CD14-positive monocyte (primary cell): ENCODE measurements around the gene RAET1E. TPM values are rescaled to one million over a fixed set of nuclear protein-coding genes. Genes with fewer than 3 reads are reported as not detected.

Experiments used
- DNase-seq, 3 donors: peaks; one replicate each; pipeline ENCODE4 v3.0.0-alpha.2; 2011 to 2022
- H2AFZ ChIP-seq: 2 replicates; pipeline ENCODE4 v1.6.0; 2012; ENCODE audit warnings: mild to moderate bottlenecking, low read depth, low read length, inconsistent platforms; ENCODE audit not compliant: insufficient read depth, poor library complexity, severe bottlenecking
- H3K27ac ChIP-seq, 2 donors: 1 replicate in 1 of 2; 2 replicates in 1 of 2; pipeline ENCODE4 v1.5.1; 2012 to 2013; ENCODE audit warnings: low read length in 2 of 2, control low read depth in 1 of 2, inconsistent platforms in 1 of 2, low read depth in 1 of 2, mild to moderate bottlenecking in 1 of 2
- H3K27me3 ChIP-seq, 2 donors: one replicate each; pipeline versions ENCODE4 v1.6.0 to v1.6.1; 2011 to 2013; ENCODE audit warnings: low read length in 2 of 2; ENCODE audit not compliant: control insufficient read depth in 2 of 2, insufficient read depth in 2 of 2
- H3K36me3 ChIP-seq, 2 donors: replicated peaks in 1 of 2; 1 replicate in 1 of 2; 2 replicates in 1 of 2; pipeline versions ENCODE4 v1.5.1 to v1.6.1; 2012 to 2013; ENCODE audit warnings: low read length in 2 of 2, control low read depth in 1 of 2, inconsistent platforms in 1 of 2, mild to moderate bottlenecking in 1 of 2; ENCODE audit not compliant: insufficient read depth in 2 of 2, control insufficient read depth in 1 of 2
- H3K4me1 ChIP-seq, 2 donors: 1 replicate in 1 of 2; 2 replicates in 1 of 2; pipeline versions ENCODE4 v1.5.1 to v1.6.1; 2012 to 2013; ENCODE audit warnings: low read length in 2 of 2, control low read depth in 1 of 2, inconsistent platforms in 1 of 2, mild to moderate bottlenecking in 1 of 2, moderate library complexity in 1 of 2; ENCODE audit not compliant: insufficient read depth in 2 of 2, control insufficient read depth in 1 of 2
- H3K4me2 ChIP-seq: replicated peaks from 2 replicates; pipeline ENCODE3; 2012; ENCODE audit warnings: low read length, moderate library complexity, mild to moderate bottlenecking; ENCODE audit not compliant: poor library complexity, severe bottlenecking; ENCODE audit errors: extremely low read depth
- H3K4me3 ChIP-seq, 3 experiments: fragments of 200-600 bp in 1 of 3; sonication (generic) in 1 of 3; replicated peaks in 1 of 3; 1 replicate in 2 of 3; 2 replicates in 1 of 3; pipeline ENCODE4 v1.5.1; 2011 to 2013; ENCODE audit warnings: low read length in 3 of 3, mild to moderate bottlenecking in 3 of 3, control low read depth in 2 of 3, low read depth in 2 of 3, inconsistent platforms in 1 of 3, moderate library complexity in 1 of 3
- H3K79me2 ChIP-seq: 2 replicates; pipeline ENCODE4 v1.6.0; 2012; ENCODE audit warnings: mild to moderate bottlenecking, control low read depth, inconsistent platforms, low read length, moderate library complexity; ENCODE audit not compliant: insufficient read depth
- H3K9ac ChIP-seq: 2 replicates; pipeline ENCODE4 v1.6.0; 2017; ENCODE audit warnings: low read length, mild to moderate bottlenecking; ENCODE audit not compliant: insufficient read depth, poor library complexity, severe bottlenecking
- H3K9me3 ChIP-seq, 2 donors: replicated peaks in 1 of 2; 1 replicate in 1 of 2; 2 replicates in 1 of 2; pipeline versions ENCODE4 v1.5.1 to v1.6.1; 2012 to 2013; ENCODE audit warnings: low read length in 2 of 2, control low read depth in 1 of 2; ENCODE audit not compliant: control insufficient read depth in 1 of 2, insufficient read depth in 1 of 2
- H4K20me1 ChIP-seq: 2 replicates; pipeline ENCODE4 v1.6.0; 2012; ENCODE audit warnings: mild to moderate bottlenecking, low read length, control low read depth, moderate library complexity; ENCODE audit not compliant: insufficient read depth
- H3K27ac Mint-ChIP-seq, 7 donors: one replicate each; pipeline ENCODE4 v1.8.0; 2020; ENCODE audit warnings: mild to moderate bottlenecking in 7 of 7, mixed read lengths in 7 of 7, moderate library complexity in 6 of 7, inconsistent platforms in 2 of 7
- H3K27me3 Mint-ChIP-seq, 3 donors: one replicate each; pipeline ENCODE4 v1.8.0; 2021 to 2022; ENCODE audit warnings: low read depth in 3 of 3, mild to moderate bottlenecking in 3 of 3, mixed read lengths in 3 of 3, moderate library complexity in 3 of 3, inconsistent platforms in 1 of 3
- H3K36me3 Mint-ChIP-seq, 2 donors: one replicate each; pipeline ENCODE4 v1.8.0; 2020; ENCODE audit warnings: mixed read lengths in 2 of 2, inconsistent platforms in 1 of 2, mild to moderate bottlenecking in 1 of 2
- H3K4me1 Mint-ChIP-seq: one replicate; pipeline ENCODE4 v1.8.0; 2020; ENCODE audit warnings: mild to moderate bottlenecking, mixed read lengths
- H3K4me3 Mint-ChIP-seq, 2 donors: one replicate each; pipeline ENCODE4 v1.8.0; 2020; ENCODE audit warnings: mild to moderate bottlenecking in 2 of 2, mixed read lengths in 2 of 2, moderate library complexity in 1 of 2
- H3K9me3 Mint-ChIP-seq, 7 donors: one replicate each; pipeline ENCODE4 v1.8.0; 2020 to 2022; ENCODE audit warnings: mixed read lengths in 7 of 7, mild to moderate bottlenecking in 6 of 7, moderate library complexity in 6 of 7, inconsistent platforms in 2 of 7
- WGBS: methylation state at CpG from one replicate; pipeline ENCODE4 v1.1.5; 2013; ENCODE audit warnings: missing lambda C conversion rate; ENCODE audit not compliant: insufficient coverage; 5-methylcytosine and 5-hydroxymethylcytosine counted together
- intact Hi-C, 2 donors: fragments of 100-400 bp; cut with micrococcal nuclease; formaldehyde crosslinking; loops; one replicate each; pipeline versions ENCODE4 v1.15.0 to v1.15.1; 2023
- polyA plus RNA-seq, 3 donors: library from polyadenylated mRNA; depleted of rRNA in 1 of 3; unstranded in 2 of 3; stranded (reverse) in 1 of 3; fragments of 300-500 nt in 2 of 3; fragments of >200 nt in 1 of 3; fragmentation: Illumina TruSeq in 2 of 3; gene quantifications; 1 replicate in 2 of 3; 2 replicates in 1 of 3; pipeline ENCODE4 v1.2.3, GENCODE V29; 2012 to 2021
- TF ChIP-seq, protein P1 (sequence below): fragments of 200-600 bp; IDR thresholded peaks from one replicate; pipeline ENCODE4 v1.8.0; 2022; ENCODE audit warnings: antibody characterized with exemption, mild to moderate bottlenecking

Gene RAET1E
- polyA plus RNA-seq, 3 donors: not detected

DNA sequence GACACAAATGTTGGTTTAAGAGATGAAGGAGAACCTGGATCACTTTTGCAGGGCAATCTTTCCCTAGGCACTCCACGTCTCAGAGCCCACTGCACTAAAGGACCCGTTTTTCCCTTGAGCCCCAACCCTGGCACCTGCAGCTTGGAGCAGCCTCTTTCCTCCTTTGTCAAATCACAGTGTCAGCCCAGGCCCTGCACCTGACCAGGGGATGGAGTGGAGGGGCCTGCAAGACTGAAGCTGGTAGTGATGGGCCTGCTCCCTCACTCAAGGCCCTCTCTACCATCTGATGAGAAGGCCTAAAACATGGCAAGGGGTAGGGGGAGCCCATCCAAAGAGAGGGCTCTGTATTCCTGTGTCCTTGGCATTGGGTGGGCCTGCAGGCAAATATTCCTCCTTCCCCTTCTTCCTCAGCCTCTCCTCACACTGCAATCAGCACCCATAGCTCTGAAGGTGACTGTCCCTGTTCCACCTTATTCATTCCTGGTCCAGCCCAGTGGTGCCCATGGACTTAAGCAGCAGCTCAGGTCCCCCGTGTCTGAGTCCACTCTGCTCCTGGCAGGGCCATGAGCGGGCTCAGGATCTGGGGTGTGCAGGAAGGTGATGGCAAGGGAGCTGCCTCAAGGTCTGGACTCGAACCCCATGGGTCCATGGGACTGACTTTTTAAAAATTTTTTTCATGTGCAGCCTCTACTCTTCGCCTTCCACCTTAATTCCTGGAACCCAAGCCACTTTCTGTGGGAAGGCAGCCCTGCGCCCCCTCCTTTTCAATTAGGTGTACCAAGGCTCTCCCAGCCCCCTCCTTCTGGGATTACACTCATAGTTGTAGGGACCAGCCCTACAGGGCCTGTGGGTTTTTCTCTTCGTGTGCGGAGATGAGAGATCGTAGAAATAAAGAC is 18.3 kb upstream of the RAET1E start:
- H2AFZ ChIP-seq: no peak overlapping the region
- no peak for DNase-seq
- H3K9ac ChIP-seq: no peak overlapping the region
- H4K20me1 ChIP-seq: no peaks in the 10 kb centered on the region
- 96% methylated on average over 5 of the region's 10 CpGs for WGBS
- no peak overlapping the region for H3K27ac Mint-ChIP-seq
- no peaks in the 10 kb centered on the region for H3K9me3 ChIP-seq
- H3K27me3 ChIP-seq: peaks cover 0 to 4% of the 10 kb centered on the region in 2 donors
- no peak overlapping the region for H3K4me2 ChIP-seq
- no peaks in the 10 kb centered on the region for H3K9me3 Mint-ChIP-seq
- no peaks in the 10 kb centered on the region for H3K36me3 ChIP-seq
- no peak overlapping the region for H3K27ac ChIP-seq
- H3K4me3 Mint-ChIP-seq: no peak overlapping the region
- peaks cover 15 to 23% (median 17%) of the 10 kb centered on the region in 3 donors for H3K27me3 Mint-ChIP-seq
- H3K79me2 ChIP-seq: no peaks in the 10 kb centered on the region
- H3K36me3 Mint-ChIP-seq: no peaks in the 10 kb centered on the region
- no peaks in the 10 kb centered on the region for H3K4me1 ChIP-seq
- TF ChIP-seq, protein P1, sequence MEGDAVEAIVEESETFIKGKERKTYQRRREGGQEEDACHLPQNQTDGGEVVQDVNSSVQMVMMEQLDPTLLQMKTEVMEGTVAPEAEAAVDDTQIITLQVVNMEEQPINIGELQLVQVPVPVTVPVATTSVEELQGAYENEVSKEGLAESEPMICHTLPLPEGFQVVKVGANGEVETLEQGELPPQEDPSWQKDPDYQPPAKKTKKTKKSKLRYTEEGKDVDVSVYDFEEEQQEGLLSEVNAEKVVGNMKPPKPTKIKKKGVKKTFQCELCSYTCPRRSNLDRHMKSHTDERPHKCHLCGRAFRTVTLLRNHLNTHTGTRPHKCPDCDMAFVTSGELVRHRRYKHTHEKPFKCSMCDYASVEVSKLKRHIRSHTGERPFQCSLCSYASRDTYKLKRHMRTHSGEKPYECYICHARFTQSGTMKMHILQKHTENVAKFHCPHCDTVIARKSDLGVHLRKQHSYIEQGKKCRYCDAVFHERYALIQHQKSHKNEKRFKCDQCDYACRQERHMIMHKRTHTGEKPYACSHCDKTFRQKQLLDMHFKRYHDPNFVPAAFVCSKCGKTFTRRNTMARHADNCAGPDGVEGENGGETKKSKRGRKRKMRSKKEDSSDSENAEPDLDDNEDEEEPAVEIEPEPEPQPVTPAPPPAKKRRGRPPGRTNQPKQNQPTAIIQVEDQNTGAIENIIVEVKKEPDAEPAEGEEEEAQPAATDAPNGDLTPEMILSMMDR: no peak
- intact Hi-C loops: no loop called here
- no peak overlapping the region for H3K4me3 ChIP-seq
- H3K4me1 Mint-ChIP-seq: no peaks in the 10 kb centered on the region

DNA sequence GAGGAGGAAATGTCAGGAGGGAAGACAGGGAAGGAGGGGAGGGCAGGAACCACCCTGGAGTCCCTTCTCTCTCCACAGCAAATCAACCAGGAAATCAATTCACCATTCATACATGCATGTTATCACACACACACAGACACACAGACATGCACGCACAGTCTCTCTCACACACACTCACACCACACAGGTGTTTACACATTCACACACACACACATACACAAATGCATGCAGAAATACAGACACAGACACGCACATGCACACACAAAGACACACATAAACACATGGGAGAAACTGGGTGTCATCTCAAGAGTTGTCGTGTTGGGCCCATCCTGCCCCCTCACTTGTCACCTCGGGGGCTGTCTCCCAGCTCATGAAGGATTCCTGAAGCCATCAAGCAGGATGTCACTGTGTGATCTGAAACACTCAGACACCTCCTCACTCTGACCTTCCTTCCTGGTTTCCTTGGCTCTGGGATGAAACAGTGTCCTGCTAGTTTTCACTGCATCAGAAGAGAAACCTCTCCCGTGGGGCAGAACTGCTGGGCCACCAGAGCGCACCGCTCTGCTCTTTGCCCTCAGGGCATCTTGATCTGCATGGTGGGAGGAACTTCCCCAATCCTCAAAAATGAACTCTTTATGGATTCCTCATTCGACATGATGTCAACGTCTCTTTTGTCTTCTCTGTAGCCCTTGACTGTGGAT is 15.8 kb upstream of the RAET1E start:
- Histone ChIP-seq H3K36me3 (no peaks in the 10 kb centered on the region), H3K9ac (no peak overlapping the region), H3K4me1 (no peaks in the 10 kb centered on the region), H3K4me2 (no peak overlapping the region), H3K9me3 (peaks cover 5% of the 10 kb centered on the region in 2 donors), H3K79me2 (no peaks in the 10 kb centered on the region), H4K20me1 (no peaks in the 10 kb centered on the region), H3K27me3 (no peaks in the 10 kb centered on the region), H2AFZ (no peak overlapping the region), H3K27ac (no peak overlapping the region), H3K4me3 (no peak overlapping the region)
- Mint-ChIP-seq H3K4me1 (no peaks in the 10 kb centered on the region), H3K36me3 (no peaks in the 10 kb centered on the region), H3K27me3 (peaks cover 7 to 13% (median 13%) of the 10 kb centered on the region in 3 donors), H3K4me3 (no peak overlapping the region), H3K9me3 (peaks cover 3 to 5% (median 4%) of the 10 kb centered on the region in 7 donors), H3K27ac (no peak overlapping the region)
- DNase-seq: no peak
- WGBS: 86% methylated on average over 8 of the region's 9 CpGs
- TF ChIP-seq, protein P1: no peak
- intact Hi-C loops: loop anchor here in 1 of 2 donors (5.0 kb wide), 1 partner anchor 291 kb away; no protein-coding TSS in a partner anchor
